ENCODE results near the gene NCBP2.

Gene NCBP2

GRCh38 chr3:196965804-196966173 lies 23.5 kb upstream of the NCBP2 start:
- no peak for TF ChIP-seq JUND (IDR thresholded peaks at IDR 0.05; ENCODE audit: low read depth)
- in situ Hi-C loops (cut with HindIII; ENCODE audit: low pct_unique_long_range_greater_than_20kb, low sequenced_read_pairs) = no loop called here
- no peak for DNase-seq (ENCODE audit: low read depth in 1 of 2, low spot score in 1 of 2)

GRCh38 chr3:196965112-196965803 lies 22.9 kb upstream of the NCBP2 start:
- TF ChIP-seq JUND (IDR thresholded peaks at IDR 0.05; ENCODE audit: low read depth) = no peak

GRCh38 chr3:196963631-196963953 lies 21.3 kb upstream of the NCBP2 start:
- TF ChIP-seq JUND (IDR thresholded peaks at IDR 0.05; ENCODE audit: low read depth) = no peak
- DNase-seq (ENCODE audit: low read depth in 1 of 2, low spot score in 1 of 2) = no peak
- in situ Hi-C loops (cut with HindIII; ENCODE audit: low pct_unique_long_range_greater_than_20kb, low sequenced_read_pairs) = no loop called here

More at GRCh38 chr3:196965112-196965803, 22.9 kb upstream of the NCBP2 start:
- no peak for DNase-seq (ENCODE audit: low read depth in 1 of 2, low spot score in 1 of 2)
- in situ Hi-C loops (cut with HindIII; ENCODE audit: low pct_unique_long_range_greater_than_20kb, low sequenced_read_pairs) = no loop called here

GRCh38 chr3:196962930-196963630 lies 20.8 kb upstream of the NCBP2 start:
- TF ChIP-seq JUND (IDR thresholded peaks at IDR 0.05; ENCODE audit: low read depth) = no peak
- DNase-seq (ENCODE audit: low read depth in 1 of 2, low spot score in 1 of 2) = no peak
- in situ Hi-C loops (cut with HindIII; ENCODE audit: low pct_unique_long_range_greater_than_20kb, low sequenced_read_pairs) = no loop called here

GRCh38 chr3:196962108-196962929 lies 20.0 kb upstream of the NCBP2 start:
- TF ChIP-seq JUND (IDR thresholded peaks at IDR 0.05; ENCODE audit: low read depth) = no peak
- DNase-seq (ENCODE audit: low read depth in 1 of 2, low spot score in 1 of 2) = no peak
- in situ Hi-C loops (cut with HindIII; ENCODE audit: low pct_unique_long_range_greater_than_20kb, low sequenced_read_pairs) = no loop called here

- DNase-seq (ENCODE audit: low read depth in 1 of 2, low spot score in 1 of 2) = no peak
- in situ Hi-C loops (cut with HindIII; ENCODE audit: low pct_unique_long_range_greater_than_20kb, low sequenced_read_pairs) = no loop called here
- no peak for TF ChIP-seq JUND (IDR thresholded peaks at IDR 0.05; ENCODE audit: low read depth)
Measured at GRCh38 chr3:196954832-196955231, 12.5 kb upstream of the NCBP2 start.

- TF ChIP-seq JUND (IDR thresholded peaks at IDR 0.05; ENCODE audit: low read depth) = no peak
- in situ Hi-C loops (cut with HindIII; ENCODE audit: low pct_unique_long_range_greater_than_20kb, low sequenced_read_pairs) = no loop called here
- no peak for DNase-seq (ENCODE audit: low read depth in 1 of 2, low spot score in 1 of 2)
Measured at GRCh38 chr3:196951371-196951770, 9.0 kb upstream of the NCBP2 start.

- TF ChIP-seq JUND (IDR thresholded peaks at IDR 0.05; ENCODE audit: low read depth) = no peak
- in situ Hi-C loops (cut with HindIII; ENCODE audit: low pct_unique_long_range_greater_than_20kb, low sequenced_read_pairs) = no loop called here
- DNase-seq (ENCODE audit: low read depth in 1 of 2, low spot score in 1 of 2) = no peak
Measured at GRCh38 chr3:196949750-196950149, 7.4 kb upstream of the NCBP2 start.

- in situ Hi-C loops (cut with HindIII; ENCODE audit: low pct_unique_long_range_greater_than_20kb, low sequenced_read_pairs) = no loop called here
- DNase-seq (ENCODE audit: low read depth in 1 of 2, low spot score in 1 of 2) = no peak
- no peak for TF ChIP-seq JUND (IDR thresholded peaks at IDR 0.05; ENCODE audit: low read depth)
Measured at GRCh38 chr3:196949285-196949619, 6.9 kb upstream of the NCBP2 start.

- no peak for TF ChIP-seq JUND (IDR thresholded peaks at IDR 0.05; ENCODE audit: low read depth)
- DNase-seq (ENCODE audit: low read depth in 1 of 2, low spot score in 1 of 2) = peak in 1 of 2 experiments; percentile 45
- in situ Hi-C loops (cut with HindIII; ENCODE audit: low pct_unique_long_range_greater_than_20kb, low sequenced_read_pairs) = no loop called here
Measured at GRCh38 chr3:196948442-196949284, 6.3 kb upstream of the NCBP2 start.

GRCh38 chr3:196947860-196948441 lies 5.6 kb upstream of the NCBP2 start:
- in situ Hi-C loops (cut with HindIII; ENCODE audit: low pct_unique_long_range_greater_than_20kb, low sequenced_read_pairs) = no loop called here
- DNase-seq (ENCODE audit: low read depth in 1 of 2, low spot score in 1 of 2) = no peak
- no peak for TF ChIP-seq JUND (IDR thresholded peaks at IDR 0.05; ENCODE audit: low read depth)
